OCI-LY7 (cell line): Measurements from ENCODE around the gene CHD1. TPM values are rescaled to one million over a fixed set of nuclear protein-coding genes. Genes with fewer than 3 reads are reported as not detected.

Experiments used
- BruUV-seq: library from RNA; stranded (reverse); fragments of 400-500 nt; replicated peaks from 2 replicates; lab custom pipeline; 2021; lab: Mats Ljungman, UMichigan
- CTCF ChIA-PET: fragments of 300-600 bp; sonication (Branson Sonifier 250); formaldehyde crosslinking; loops from one replicate; lab custom pipeline; 2022; ENCODE audit warnings: antibody characterized with exemption; ENCODE audit not compliant: unreplicated experiment; lab: Charles Lee
- POLR2A ChIA-PET: fragments of 300-600 bp; sonication (Branson Sonifier 250); formaldehyde crosslinking; loops from one replicate; lab custom pipeline; 2022; ENCODE audit warnings: antibody characterized with exemption; lab: Charles Lee
- DNase-seq: peaks from one replicate; pipeline ENCODE4 v3.0.0-alpha.2; 2015; ENCODE audit warnings: low spot score
- H2AFZ ChIP-seq: fragments of 200-600 bp; sonication (generic), shearing (Covaris generic); 2 replicates; pipeline ENCODE4 v1.6.1; 2014; ENCODE audit warnings: mild to moderate bottlenecking, antibody characterized with exemption, low read length, moderate library complexity
- H3K27ac ChIP-seq: fragments of 200-600 bp; sonication (generic); 2 replicates; pipeline ENCODE4 v1.5.1; 2014; ENCODE audit warnings: mixed run types, low read depth, mild to moderate bottlenecking, moderate library complexity, low read length, inconsistent platforms; ENCODE audit not compliant: poor library complexity, severe bottlenecking
- H3K36me3 ChIP-seq: fragments of 200-600 bp; sonication (generic); 2 replicates; pipeline ENCODE4 v1.6.1; 2014; ENCODE audit warnings: mild to moderate bottlenecking, antibody characterized with exemption, low read length, moderate library complexity, mixed read lengths; ENCODE audit not compliant: insufficient read depth
- H3K4me1 ChIP-seq: fragments of 200-600 bp; sonication (generic); 2 replicates; pipeline ENCODE4 v1.5.1; 2014; ENCODE audit warnings: mild to moderate bottlenecking, low read length; ENCODE audit not compliant: insufficient read depth, poor library complexity, severe bottlenecking
- H3K4me2 ChIP-seq: fragments of 200-600 bp; sonication (generic); 2 replicates; pipeline ENCODE4 v1.6.1; 2014; ENCODE audit warnings: mild to moderate bottlenecking, low read length
- H3K4me3 ChIP-seq: fragments of 200-600 bp; sonication (generic); 2 replicates; pipeline ENCODE4 v1.5.1; 2014; ENCODE audit warnings: mild to moderate bottlenecking, low read depth, low read length; ENCODE audit not compliant: poor library complexity, severe bottlenecking
- H3K79me2 ChIP-seq: fragments of 200-600 bp; sonication (generic); 2 replicates; pipeline ENCODE4 v1.6.1; 2016; ENCODE audit warnings: low read depth, mild to moderate bottlenecking, low read length, moderate library complexity, mixed read lengths; ENCODE audit not compliant: insufficient read depth
- H3K9me2 ChIP-seq: fragments of 200-600 bp; sonication (generic); 2 replicates; pipeline ENCODE4 v1.6.1; 2016; ENCODE audit warnings: mild to moderate bottlenecking, low read length, mixed read lengths; ENCODE audit not compliant: insufficient read depth
- H3K9me3 ChIP-seq: fragments of 200-600 bp; sonication (generic); 2 replicates; pipeline ENCODE4 v1.6.1; 2014; ENCODE audit warnings: mild to moderate bottlenecking, mixed run types, low read length, mixed read lengths
- H4K20me1 ChIP-seq: fragments of 200-600 bp; sonication (generic); 2 replicates; pipeline ENCODE4 v1.6.1; 2014; ENCODE audit warnings: mild to moderate bottlenecking, antibody characterized with exemption, low read length, moderate library complexity, mixed read lengths; ENCODE audit not compliant: insufficient read depth
- EZH2phosphoT487 ChIP-seq: fragments of 200-600 bp; sonication (generic); IDR thresholded peaks from 2 replicates; pipeline ENCODE4 v1.6.1; 2018; ENCODE audit warnings: low read depth, borderline replicate concordance, mild to moderate bottlenecking, mixed run types, antibody characterized with exemption, low read length, moderate library complexity, mixed read lengths
- intact Hi-C: fragments of 100-400 bp; cut with micrococcal nuclease; formaldehyde crosslinking; loops from one replicate; pipeline ENCODE4 v1.10.0; 2022; ENCODE audit not compliant: unreplicated experiment
- total RNA-seq, 2 experiments: library from RNA; depleted of rRNA in 1 of 2; stranded (reverse); fragments of >200 nt in 1 of 2; shearing (Covaris generic) in 1 of 2; gene quantifications; 2 replicates each; pipeline ENCODE4 v1.2.3, GENCODE V29; 2014 to 2022
- TF ChIP-seq, protein P1 (sequence below): fragments of 200-600 bp; sonication (generic); conservative IDR thresholded peaks from 2 replicates; pipeline ENCODE4 v1.5.1; 2014; ENCODE audit warnings: mild to moderate bottlenecking, antibody characterized with exemption, low read length, moderate library complexity, mixed read lengths

The CHD1 gene
- total RNA-seq, 2 experiments from 2014 or later: 8.3 to 10.3 TPM

DNA sequence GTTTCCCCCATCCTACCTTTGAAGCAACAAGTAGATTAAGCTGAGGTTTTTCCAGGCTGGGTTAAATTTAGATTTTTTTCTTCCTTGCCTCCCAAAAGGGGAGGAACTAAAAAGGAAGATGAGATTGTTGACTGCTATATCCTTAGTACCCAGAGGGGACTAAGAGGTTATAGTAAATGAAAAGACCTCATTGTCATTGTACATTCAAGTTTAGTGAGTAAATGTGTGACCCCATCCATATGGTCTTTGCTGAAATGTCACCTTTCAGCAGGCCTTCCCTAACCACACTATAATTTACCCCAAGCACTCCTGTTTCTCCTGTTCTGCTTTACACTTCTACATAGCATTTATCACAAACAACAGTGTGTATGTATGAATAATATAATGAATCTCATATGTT, 35.8 kb upstream of the CHD1 start:
- CTCF ChIA-PET: no interaction called here
- H3K9me2 ChIP-seq: no peaks in the 10 kb centered on the region
- H3K36me3 ChIP-seq: no peaks in the 10 kb centered on the region
- intact Hi-C loops: no loop called here
- H3K27ac ChIP-seq: no peak overlapping the region
- H3K4me3 ChIP-seq: no peak overlapping the region
- POLR2A ChIA-PET: interaction anchor here (0.6 kb wide), 2 partner anchors 38 to 1338 kb away, joined by 3 read pairs; no protein-coding TSS in a partner anchor
- H3K4me2 ChIP-seq: no peak overlapping the region
- H4K20me1 ChIP-seq: no peaks in the 10 kb centered on the region
- no peak for DNase-seq
- no peak overlapping the region for H2AFZ ChIP-seq
- BruUV-seq: no TSS peak
- H3K9me3 ChIP-seq: no peaks in the 10 kb centered on the region
- no peaks in the 10 kb centered on the region for H3K4me1 ChIP-seq
- TF ChIP-seq, protein P1, sequence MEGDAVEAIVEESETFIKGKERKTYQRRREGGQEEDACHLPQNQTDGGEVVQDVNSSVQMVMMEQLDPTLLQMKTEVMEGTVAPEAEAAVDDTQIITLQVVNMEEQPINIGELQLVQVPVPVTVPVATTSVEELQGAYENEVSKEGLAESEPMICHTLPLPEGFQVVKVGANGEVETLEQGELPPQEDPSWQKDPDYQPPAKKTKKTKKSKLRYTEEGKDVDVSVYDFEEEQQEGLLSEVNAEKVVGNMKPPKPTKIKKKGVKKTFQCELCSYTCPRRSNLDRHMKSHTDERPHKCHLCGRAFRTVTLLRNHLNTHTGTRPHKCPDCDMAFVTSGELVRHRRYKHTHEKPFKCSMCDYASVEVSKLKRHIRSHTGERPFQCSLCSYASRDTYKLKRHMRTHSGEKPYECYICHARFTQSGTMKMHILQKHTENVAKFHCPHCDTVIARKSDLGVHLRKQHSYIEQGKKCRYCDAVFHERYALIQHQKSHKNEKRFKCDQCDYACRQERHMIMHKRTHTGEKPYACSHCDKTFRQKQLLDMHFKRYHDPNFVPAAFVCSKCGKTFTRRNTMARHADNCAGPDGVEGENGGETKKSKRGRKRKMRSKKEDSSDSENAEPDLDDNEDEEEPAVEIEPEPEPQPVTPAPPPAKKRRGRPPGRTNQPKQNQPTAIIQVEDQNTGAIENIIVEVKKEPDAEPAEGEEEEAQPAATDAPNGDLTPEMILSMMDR: no peak
- TF ChIP-seq EZH2phosphoT487: no peak
- no peaks in the 10 kb centered on the region for H3K79me2 ChIP-seq

DNA sequence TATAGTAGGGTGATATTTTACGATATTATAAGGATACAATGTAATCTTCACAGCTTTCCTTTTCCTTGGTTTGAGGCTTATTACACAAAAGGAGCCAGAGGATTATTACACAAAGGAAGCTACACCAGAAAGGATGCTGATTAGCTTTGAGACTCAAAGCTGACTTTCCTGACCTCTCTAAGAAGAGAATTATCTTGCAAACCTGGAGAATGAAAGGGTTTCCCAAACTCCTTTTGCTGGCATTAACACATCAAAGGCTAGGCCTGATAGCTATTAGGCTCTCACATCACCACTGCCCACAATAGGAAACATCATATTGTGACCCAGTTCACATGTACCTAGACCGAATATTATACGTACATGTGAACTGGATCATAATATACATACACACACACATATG, 34.2 kb upstream of the CHD1 start:
- no peak for TF ChIP-seq EZH2phosphoT487
- TF ChIP-seq, protein P1: no peak
- ChIA-PET POLR2A (no interaction called here), CTCF (no interaction called here)
- Histone ChIP-seq H2AFZ (no peak overlapping the region), H3K36me3 (no peaks in the 10 kb centered on the region), H4K20me1 (no peaks in the 10 kb centered on the region), H3K9me2 (no peaks in the 10 kb centered on the region), H3K79me2 (no peaks in the 10 kb centered on the region), H3K4me3 (no peak overlapping the region), H3K4me2 (no peak overlapping the region), H3K4me1 (no peaks in the 10 kb centered on the region), H3K27ac (no peak overlapping the region), H3K9me3 (no peaks in the 10 kb centered on the region)
- no TSS peak for BruUV-seq
- no peak for DNase-seq
- intact Hi-C loops: no loop called here

DNA sequence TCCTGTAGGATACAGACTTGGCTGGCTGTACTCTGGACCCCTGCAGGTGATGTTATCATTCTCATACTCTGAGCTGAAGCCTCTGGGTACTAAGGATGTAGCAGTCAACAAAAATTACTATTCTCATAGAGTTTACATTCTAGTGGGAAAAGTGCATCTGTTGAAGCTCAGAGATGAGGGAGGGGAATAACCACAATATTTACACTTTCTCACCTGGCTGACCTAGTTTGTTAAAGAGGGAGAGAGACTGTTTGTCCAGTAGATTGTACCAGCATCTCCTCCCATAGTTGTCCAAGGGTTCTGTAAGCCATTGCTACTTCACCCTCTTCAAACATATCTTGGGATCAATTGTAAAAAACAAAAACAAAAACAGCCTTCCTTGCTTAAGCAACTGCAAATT, 33.8 kb upstream of the CHD1 start:
- CTCF ChIA-PET: no interaction called here

More for the DNA sequence above, 33.8 kb upstream of the CHD1 start:
- BruUV-seq: no TSS peak
- no peak overlapping the region for H2AFZ ChIP-seq
- H3K9me2 ChIP-seq: no peaks in the 10 kb centered on the region
- POLR2A ChIA-PET: no interaction called here
- no peaks in the 10 kb centered on the region for H4K20me1 ChIP-seq
- H3K36me3 ChIP-seq: no peaks in the 10 kb centered on the region
- H3K79me2 ChIP-seq: no peaks in the 10 kb centered on the region
- intact Hi-C loops: no loop called here
- H3K4me3 ChIP-seq: no peak overlapping the region
- no peaks in the 10 kb centered on the region for H3K4me1 ChIP-seq
- DNase-seq: no peak
- H3K4me2 ChIP-seq: no peak overlapping the region
- no peaks in the 10 kb centered on the region for H3K9me3 ChIP-seq
- no peak overlapping the region for H3K27ac ChIP-seq
- no peak for TF ChIP-seq EZH2phosphoT487
- TF ChIP-seq, protein P1: no peak
